ENCODE results near the gene RBM20. TPM values are rescaled to one million over a fixed set of nuclear protein-coding genes. Genes with fewer than 3 reads are reported as not detected.

Gene RBM20
- total and polyA plus RNA-seq, 2 of the 4 experiments (the other 2 are of a cell fraction): under 0.01 to 0.15 TPM

GRCh38 chr10:110871298-110872084, 227.4 kb downstream of the RBM20 start, which contains the start of gene PDCD4:
Gene PDCD4 (plus strand): TSS chr10:110871928. CDS start chr10:110876028, 4,100 bp downstream.
- H2BK120ac ChIP-seq (ENCODE audit: low read depth, low read length): peak within 1 kb of the TSS; percentile 85
- H2BK5ac ChIP-seq (ENCODE audit: low read depth, low read length, poor library complexity, severe bottlenecking): peak within 1 kb of the TSS; percentile 81
- peak within 1 kb of the TSS; percentile 89 for H4K5ac ChIP-seq (ENCODE audit: low read depth, low read length)
- H3K27me3 ChIP-seq (ENCODE audit: control insufficient read depth, insufficient read depth, low read length): no peaks in the 10 kb centered on the region
- no peaks in the 10 kb centered on the region for H4K20me1 ChIP-seq (ENCODE audit: insufficient read depth, low read length)
- H3K36me3 ChIP-seq (ENCODE audit: control insufficient read depth, insufficient read depth, low read length): no peaks in the 10 kb centered on the region; the same call in 1 of the 2 replicates
- H3K4me3 ChIP-seq (ENCODE audit: insufficient read depth, low read depth, low read length): peak within 1 kb of the TSS; percentile 54
- H3K79me1 ChIP-seq (ENCODE audit: low read depth in 1 of 2, low read length in 2 of 2): peaks cover 0 to 14% of the 10 kb centered on the region in 2 experiments; a peak in 2 of 4 replicates
- H3K4ac ChIP-seq (ENCODE audit: low read depth, low read length): peak within 1 kb of the TSS; percentile 99
- H3K9me1 ChIP-seq (ENCODE audit: insufficient read depth, low read length): peaks cover 13% of the 10 kb centered on the region
- ChIA-PET CTCF (interaction anchor here (0.6 to 0.7 kb wide), 2 partner anchors 69 to 229 kb away, joined by 3 read pairs; no protein-coding TSS in a partner anchor), POLR2A (ENCODE audit: unreplicated experiment) (interaction anchor here (0.6 to 0.7 kb wide), 2 partner anchors 50 to 139 kb away, joined by 3 to 11 read pairs; no protein-coding TSS in a partner anchor)
- peaks cover 4% of the 10 kb centered on the region for H3K4me1 ChIP-seq (ENCODE audit: control insufficient read depth, insufficient read depth, low read length)
- in situ Hi-C loops (cut with MboI; ENCODE audit: low sequenced_read_pairs) (no loop called here), intact Hi-C loops (cut with micrococcal nuclease) (loop anchor here (2.0 to 5.0 kb wide), 3 partner anchors 69 to 259 kb away; no protein-coding TSS in a partner anchor), dilution Hi-C loops (cut with HindIII; ENCODE audit: low sequenced_read_pairs, unreplicated experiment) (no loop called here)
- WGBS, 2 experiments (ENCODE audit: extremely low coverage in 2 of 2, insufficient read length in 1 of 2): 10% methylated on average over 6 of the region's 47 CpGs; no CpG with 5 or more reads in 1 of the 2 experiments
- peak within 1 kb of the TSS; percentile 91 for H3K4me2 ChIP-seq (ENCODE audit: low read depth, low read length)
- peak; percentile 92 for ATAC-seq (ENCODE audit: low read depth)
- peak within 1 kb of the TSS; percentile 87 for H2AK5ac ChIP-seq (ENCODE audit: low read depth, low read length)
- peak within 1 kb of the TSS; percentile 90 for H3K14ac ChIP-seq (replicated peaks; ENCODE audit: low read depth, low read length)
- H3K18ac ChIP-seq (ENCODE audit: low read depth, low read length): peak within 1 kb of the TSS; percentile 58
- DNase-seq: peak; percentile 96
- peak within 1 kb of the TSS; percentile 98 for H2AFZ ChIP-seq (replicated peaks; ENCODE audit: low read length, poor library complexity)
- no peaks in the 10 kb centered on the region for H3K9me3 ChIP-seq (ENCODE audit: control insufficient read depth, insufficient read depth, low read length)
- H3K9ac ChIP-seq (ENCODE audit: low read depth, low read length): peak within 1 kb of the TSS; percentile 90
- H3K23ac ChIP-seq (ENCODE audit: low read depth, low read length): peak within 1 kb of the TSS; percentile 91
- peak within 1 kb of the TSS; percentile 40 for H2BK20ac ChIP-seq (ENCODE audit: low read depth, low read length)
- no peak for TF ChIP-seq NFE2L2 (IDR thresholded peaks at IDR 0.05; ENCODE audit: low read depth, low read length)
- TF ChIP-seq CEBPB (IDR thresholded peaks at IDR 0.05; ENCODE audit: low read depth, low read length): no peak
- no peak for TF ChIP-seq MXI1 (IDR thresholded peaks at IDR 0.05; ENCODE audit: borderline replicate concordance, low read depth, low read length)
- peak; percentile 96 for TF ChIP-seq MAZ (IDR thresholded peaks at IDR 0.05; ENCODE audit: borderline replicate concordance, low read depth, low read length)
- TF ChIP-seq, protein P1, sequence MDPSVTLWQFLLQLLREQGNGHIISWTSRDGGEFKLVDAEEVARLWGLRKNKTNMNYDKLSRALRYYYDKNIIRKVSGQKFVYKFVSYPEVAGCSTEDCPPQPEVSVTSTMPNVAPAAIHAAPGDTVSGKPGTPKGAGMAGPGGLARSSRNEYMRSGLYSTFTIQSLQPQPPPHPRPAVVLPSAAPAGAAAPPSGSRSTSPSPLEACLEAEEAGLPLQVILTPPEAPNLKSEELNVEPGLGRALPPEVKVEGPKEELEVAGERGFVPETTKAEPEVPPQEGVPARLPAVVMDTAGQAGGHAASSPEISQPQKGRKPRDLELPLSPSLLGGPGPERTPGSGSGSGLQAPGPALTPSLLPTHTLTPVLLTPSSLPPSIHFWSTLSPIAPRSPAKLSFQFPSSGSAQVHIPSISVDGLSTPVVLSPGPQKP (IDR thresholded peaks at IDR 0.05; ENCODE audit: borderline replicate concordance, low read depth, low read length): no peak
- 0 out of 2 replicates have a peak, but pooled peaks have one; percentile 11 for TF ChIP-seq CHD1 (IDR thresholded peaks at IDR 0.05; ENCODE audit: low read depth, low read length)
- TF ChIP-seq, protein P2, sequence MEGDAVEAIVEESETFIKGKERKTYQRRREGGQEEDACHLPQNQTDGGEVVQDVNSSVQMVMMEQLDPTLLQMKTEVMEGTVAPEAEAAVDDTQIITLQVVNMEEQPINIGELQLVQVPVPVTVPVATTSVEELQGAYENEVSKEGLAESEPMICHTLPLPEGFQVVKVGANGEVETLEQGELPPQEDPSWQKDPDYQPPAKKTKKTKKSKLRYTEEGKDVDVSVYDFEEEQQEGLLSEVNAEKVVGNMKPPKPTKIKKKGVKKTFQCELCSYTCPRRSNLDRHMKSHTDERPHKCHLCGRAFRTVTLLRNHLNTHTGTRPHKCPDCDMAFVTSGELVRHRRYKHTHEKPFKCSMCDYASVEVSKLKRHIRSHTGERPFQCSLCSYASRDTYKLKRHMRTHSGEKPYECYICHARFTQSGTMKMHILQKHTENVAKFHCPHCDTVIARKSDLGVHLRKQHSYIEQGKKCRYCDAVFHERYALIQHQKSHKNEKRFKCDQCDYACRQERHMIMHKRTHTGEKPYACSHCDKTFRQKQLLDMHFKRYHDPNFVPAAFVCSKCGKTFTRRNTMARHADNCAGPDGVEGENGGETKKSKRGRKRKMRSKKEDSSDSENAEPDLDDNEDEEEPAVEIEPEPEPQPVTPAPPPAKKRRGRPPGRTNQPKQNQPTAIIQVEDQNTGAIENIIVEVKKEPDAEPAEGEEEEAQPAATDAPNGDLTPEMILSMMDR (conservative IDR thresholded peaks at IDR 0.05; ENCODE audit: low read depth, low read length): no peak
- peak; percentile 92 for TF ChIP-seq RFX5 (IDR thresholded peaks at IDR 0.05; ENCODE audit: low read depth, low read length)
- no peak for TF ChIP-seq MAFK (IDR thresholded peaks at IDR 0.05; ENCODE audit: low read depth, low read length)
- peak; percentile 97 for TF ChIP-seq POLR2A (IDR thresholded peaks at IDR 0.05; ENCODE audit: low read depth, low read length)
- TF ChIP-seq USF2 (IDR thresholded peaks at IDR 0.05; ENCODE audit: low read depth, low read length): peak; percentile 74
- TSS peak; percentile 51 for BruUV-seq (replicated peaks)
- peak within 1 kb of the TSS; percentile 78 for H3K56ac ChIP-seq (ENCODE audit: extremely low read depth, insufficient read depth, low read length)
- H2AK9ac ChIP-seq (replicated peaks; ENCODE audit: low read depth, low read length, poor library complexity): peak within 1 kb of the TSS; percentile 96
- H3K27ac ChIP-seq (ENCODE audit: insufficient read depth, low read length): peak within 1 kb of the TSS; percentile 89
- peak within 1 kb of the TSS; percentile 97 to 98 for H4K8ac ChIP-seq (ENCODE audit: low read depth in 2 of 2, low read length in 2 of 2)
- peak within 1 kb of the TSS; percentile 96 for H2BK15ac ChIP-seq (ENCODE audit: low read depth, low read length)
- peak within 1 kb of the TSS; percentile 97 for H4K91ac ChIP-seq (ENCODE audit: insufficient read depth, low read depth, low read length)
